GM12878 (cell line): ENCODE results near the gene PLPP7.

ENCODE experiments used
- DPF2 ChIP-seq: fragments of 450-650 bp; IDR thresholded peaks from 2 replicates; pipeline ENCODE4 v1.6.1; 2017; ENCODE audit warnings: mild to moderate bottlenecking
- ESRRA ChIP-seq: IDR thresholded peaks from 2 replicates; pipeline ENCODE4 v1.6.1; 2012; ENCODE audit warnings: mild to moderate bottlenecking, low read length, improper control_type of control experiment
- EZH2 ChIP-seq: IDR thresholded peaks from 2 replicates; pipeline ENCODE4 v1.6.1; 2012; ENCODE audit warnings: low read depth, mild to moderate bottlenecking, control low read depth, inconsistent platforms, low read length, borderline replicate concordance; ENCODE audit not compliant: control insufficient read depth
- FOXM1 ChIP-seq: IDR thresholded peaks from 2 replicates; pipeline ENCODE4 v1.6.1; 2012; ENCODE audit warnings: low read depth, mild to moderate bottlenecking, inconsistent platforms, low read length, moderate library complexity
- NFYB ChIP-seq: IDR thresholded peaks from 2 replicates; pipeline ENCODE4 v1.6.1; 2011; ENCODE audit warnings: low read depth, mild to moderate bottlenecking, low read length, improper control_type of control experiment, moderate library complexity; ENCODE audit not compliant: insufficient read depth
- SMC3 ChIP-seq: IDR thresholded peaks from 2 replicates; pipeline ENCODE4 v1.6.1; 2011; ENCODE audit warnings: low read length, improper control_type of control experiment, borderline replicate concordance
- TCF3 ChIP-seq: IDR thresholded peaks from 2 replicates; pipeline ENCODE4 v1.6.1; 2012; ENCODE audit warnings: low read depth, mild to moderate bottlenecking, low read length, borderline replicate concordance; ENCODE audit not compliant: insufficient read depth
- ZNF274 ChIP-seq: IDR thresholded peaks from one replicate; pipeline ENCODE4 v1.8.0; 2011; ENCODE audit not compliant: insufficient read length, insufficient read depth
- TF ChIP-seq, protein P1 (sequence below), 3 experiments: IDR thresholded peaks in 2 of 3; conservative IDR thresholded peaks in 1 of 3; 2 replicates each; pipeline ENCODE4 v1.5.1; 2011; ENCODE audit warnings: low read depth in 3 of 3, low read length in 3 of 3, mild to moderate bottlenecking in 3 of 3, control low read depth in 2 of 3, moderate library complexity in 2 of 3, inconsistent platforms in 1 of 3, mixed read lengths in 1 of 3; ENCODE audit not compliant: control insufficient read depth in 2 of 3, insufficient read depth in 1 of 3; ENCODE audit errors: extremely low read depth in 1 of 3

DNA sequence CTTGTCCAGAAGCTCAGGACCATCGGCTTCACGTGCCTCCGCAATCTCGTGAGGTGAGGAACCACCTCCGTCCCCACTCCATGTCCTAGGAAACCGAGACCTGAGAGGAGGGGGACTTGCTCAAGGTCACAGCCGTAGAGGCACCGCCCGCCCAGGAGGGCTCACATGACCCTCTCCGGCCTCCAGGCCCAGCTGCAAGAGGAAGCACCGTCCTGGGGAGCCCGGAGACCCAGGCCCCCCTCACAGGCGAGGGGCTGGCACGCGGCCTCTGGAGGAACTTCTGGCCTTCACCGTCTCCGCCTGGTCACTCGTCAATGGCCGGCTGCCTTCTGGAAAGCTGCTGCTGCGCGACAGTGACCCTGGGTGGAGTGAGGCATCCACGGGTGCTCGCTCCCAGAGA, 37.4 kb upstream of the PLPP7 start:
- TF ChIP-seq ESRRA (no peak), SMC3 (no peak), NFYB (no peak), ZNF274 (no peak), FOXM1 (no peak), EZH2 (no peak), DPF2 (no peak), TCF3 (no peak)
- TF ChIP-seq, protein P1, sequence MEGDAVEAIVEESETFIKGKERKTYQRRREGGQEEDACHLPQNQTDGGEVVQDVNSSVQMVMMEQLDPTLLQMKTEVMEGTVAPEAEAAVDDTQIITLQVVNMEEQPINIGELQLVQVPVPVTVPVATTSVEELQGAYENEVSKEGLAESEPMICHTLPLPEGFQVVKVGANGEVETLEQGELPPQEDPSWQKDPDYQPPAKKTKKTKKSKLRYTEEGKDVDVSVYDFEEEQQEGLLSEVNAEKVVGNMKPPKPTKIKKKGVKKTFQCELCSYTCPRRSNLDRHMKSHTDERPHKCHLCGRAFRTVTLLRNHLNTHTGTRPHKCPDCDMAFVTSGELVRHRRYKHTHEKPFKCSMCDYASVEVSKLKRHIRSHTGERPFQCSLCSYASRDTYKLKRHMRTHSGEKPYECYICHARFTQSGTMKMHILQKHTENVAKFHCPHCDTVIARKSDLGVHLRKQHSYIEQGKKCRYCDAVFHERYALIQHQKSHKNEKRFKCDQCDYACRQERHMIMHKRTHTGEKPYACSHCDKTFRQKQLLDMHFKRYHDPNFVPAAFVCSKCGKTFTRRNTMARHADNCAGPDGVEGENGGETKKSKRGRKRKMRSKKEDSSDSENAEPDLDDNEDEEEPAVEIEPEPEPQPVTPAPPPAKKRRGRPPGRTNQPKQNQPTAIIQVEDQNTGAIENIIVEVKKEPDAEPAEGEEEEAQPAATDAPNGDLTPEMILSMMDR (IDR thresholded peaks at IDR 0.05 in 2 of 3, conservative IDR thresholded peaks at IDR 0.05 in 1 of 3; ENCODE audit: control insufficient read depth in 2 of 3, extremely low read depth in 1 of 3, insufficient read depth in 1 of 3, low read depth in 3 of 3, low read length in 3 of 3), result no peak
